ENCODE results near the gene REST. TPM values are rescaled to one million over a fixed set of nuclear protein-coding genes. Genes with fewer than 3 reads are reported as not detected.

The REST gene
- total and polyA plus RNA-seq, 9 of the 15 experiments (the other 6 are each of a cell fraction or from before 2014, with no cell fraction given): 2.9 to 24.0 (median 19.2) TPM

DNA sequence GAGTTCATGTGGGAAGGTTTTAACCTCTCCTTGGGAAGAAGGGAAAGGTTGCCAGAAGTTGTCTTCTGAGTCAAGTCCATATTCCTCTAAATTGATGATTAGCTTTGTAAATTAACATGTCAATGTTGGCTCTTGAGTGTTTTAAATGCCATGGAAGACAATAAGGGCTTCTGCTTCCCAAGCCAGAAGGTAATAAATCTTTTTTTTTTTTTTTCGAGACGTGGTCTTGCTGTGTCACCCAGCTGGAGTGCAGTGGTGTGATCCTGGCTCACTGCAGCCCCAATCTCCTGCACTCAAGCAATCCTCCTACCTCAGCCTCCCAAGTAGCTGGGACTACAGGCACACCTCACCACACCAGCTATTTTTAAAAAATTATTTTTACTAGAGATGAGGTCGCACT is 5.0 kb upstream of the REST start:
- no peaks in the 10 kb centered on the region for H3K79me2 ChIP-seq (ENCODE audit: control insufficient read depth, insufficient read depth, low read length)
- ATAC-seq: no peak
- H2AFZ ChIP-seq (ENCODE audit: low read depth, low read length): no peak overlapping the region
- H3K9ac ChIP-seq (ENCODE audit: insufficient read depth in 1 of 2, low read depth in 2 of 2, low read length in 2 of 2): no peak overlapping the region
- DNase-seq (ENCODE audit: extremely low read depth in 1 of 4, low spot score in 3 of 4): no peak
- intact Hi-C loops (cut with micrococcal nuclease) (no loop called here), in situ Hi-C loops (cut with MboI) (no loop called here)
- FAIRE-seq: no peak
- H3K9me1 ChIP-seq (ENCODE audit: control insufficient read depth, insufficient read depth, low read length): no peaks in the 10 kb centered on the region
- H3K27me3 ChIP-seq (ENCODE audit: control insufficient read depth in 2 of 2, insufficient read depth in 2 of 2, low read length in 2 of 2): peaks cover 2 to 40% of the 10 kb centered on the region in 2 experiments
- ChIA-PET POLR2A (no interaction called here), CTCF (ENCODE audit: low intra/inter-chr PET ratio) (no interaction called here)
- H3K4me1 ChIP-seq (replicated peaks in 1 of 2; ENCODE audit: control insufficient read depth in 2 of 2, insufficient read depth in 2 of 2, low read length in 2 of 2): peaks cover 6% of the 10 kb centered on the region in 2 experiments; a peak in 3 of 5 replicates
- no peaks in the 10 kb centered on the region for H3K9me3 ChIP-seq (replicated peaks; ENCODE audit: control insufficient read depth, insufficient read depth, low read depth, low read length)
- no peaks in the 10 kb centered on the region for H4K20me1 ChIP-seq (replicated peaks; ENCODE audit: control insufficient read depth, insufficient read depth, low read length)
- H3K36me3 ChIP-seq (ENCODE audit: control insufficient read depth, insufficient read depth, low read length): no peaks in the 10 kb centered on the region
- no peak overlapping the region for H3K4me3 ChIP-seq
- WGBS (ENCODE audit: insufficient coverage, low coverage, missing lambda C conversion rate): 5% methylated on average over 3 of the region's 3 CpGs
- H3K27ac ChIP-seq (ENCODE audit: extremely low read depth, low read depth, low read length): no peak overlapping the region
- no peak overlapping the region for H3K4me2 ChIP-seq (ENCODE audit: insufficient read depth, low read length)
- no TSS peak for BruUV-seq (replicated peaks)
- no peak for TF ChIP-seq ZNF140 (CRISPR knock-in tag; IDR thresholded peaks at IDR 0.05)
- TF ChIP-seq, protein P1, sequence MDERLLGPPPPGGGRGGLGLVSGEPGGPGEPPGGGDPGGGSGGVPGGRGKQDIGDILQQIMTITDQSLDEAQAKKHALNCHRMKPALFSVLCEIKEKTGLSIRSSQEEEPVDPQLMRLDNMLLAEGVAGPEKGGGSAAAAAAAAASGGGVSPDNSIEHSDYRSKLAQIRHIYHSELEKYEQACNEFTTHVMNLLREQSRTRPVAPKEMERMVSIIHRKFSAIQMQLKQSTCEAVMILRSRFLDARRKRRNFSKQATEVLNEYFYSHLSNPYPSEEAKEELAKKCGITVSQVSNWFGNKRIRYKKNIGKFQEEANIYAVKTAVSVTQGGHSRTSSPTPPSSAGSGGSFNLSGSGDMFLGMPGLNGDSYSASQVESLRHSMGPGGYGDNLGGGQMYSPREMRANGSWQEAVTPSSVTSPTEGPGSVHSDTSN (CRISPR knock-in tag; IDR thresholded peaks at IDR 0.05; ENCODE audit: low read depth): no peak
- TF ChIP-seq, protein P1 (tag; conservative IDR thresholded peaks at IDR 0.05; ENCODE audit: low read depth): peak; percentile 50; the same call in 1 of the 2 replicates
- TF ChIP-seq SIN3A (IDR thresholded peaks at IDR 0.05; ENCODE audit: borderline replicate concordance in 2 of 2, control insufficient read depth in 1 of 2, low read depth in 2 of 2, low read length in 2 of 2): no peak
- TF ChIP-seq TAL1 (IDR thresholded peaks at IDR 0.05): no peak
- no peak for TF ChIP-seq PTTG1 (tag; IDR thresholded peaks at IDR 0.05; ENCODE audit: low read depth)
- TF ChIP-seq, protein P2, sequence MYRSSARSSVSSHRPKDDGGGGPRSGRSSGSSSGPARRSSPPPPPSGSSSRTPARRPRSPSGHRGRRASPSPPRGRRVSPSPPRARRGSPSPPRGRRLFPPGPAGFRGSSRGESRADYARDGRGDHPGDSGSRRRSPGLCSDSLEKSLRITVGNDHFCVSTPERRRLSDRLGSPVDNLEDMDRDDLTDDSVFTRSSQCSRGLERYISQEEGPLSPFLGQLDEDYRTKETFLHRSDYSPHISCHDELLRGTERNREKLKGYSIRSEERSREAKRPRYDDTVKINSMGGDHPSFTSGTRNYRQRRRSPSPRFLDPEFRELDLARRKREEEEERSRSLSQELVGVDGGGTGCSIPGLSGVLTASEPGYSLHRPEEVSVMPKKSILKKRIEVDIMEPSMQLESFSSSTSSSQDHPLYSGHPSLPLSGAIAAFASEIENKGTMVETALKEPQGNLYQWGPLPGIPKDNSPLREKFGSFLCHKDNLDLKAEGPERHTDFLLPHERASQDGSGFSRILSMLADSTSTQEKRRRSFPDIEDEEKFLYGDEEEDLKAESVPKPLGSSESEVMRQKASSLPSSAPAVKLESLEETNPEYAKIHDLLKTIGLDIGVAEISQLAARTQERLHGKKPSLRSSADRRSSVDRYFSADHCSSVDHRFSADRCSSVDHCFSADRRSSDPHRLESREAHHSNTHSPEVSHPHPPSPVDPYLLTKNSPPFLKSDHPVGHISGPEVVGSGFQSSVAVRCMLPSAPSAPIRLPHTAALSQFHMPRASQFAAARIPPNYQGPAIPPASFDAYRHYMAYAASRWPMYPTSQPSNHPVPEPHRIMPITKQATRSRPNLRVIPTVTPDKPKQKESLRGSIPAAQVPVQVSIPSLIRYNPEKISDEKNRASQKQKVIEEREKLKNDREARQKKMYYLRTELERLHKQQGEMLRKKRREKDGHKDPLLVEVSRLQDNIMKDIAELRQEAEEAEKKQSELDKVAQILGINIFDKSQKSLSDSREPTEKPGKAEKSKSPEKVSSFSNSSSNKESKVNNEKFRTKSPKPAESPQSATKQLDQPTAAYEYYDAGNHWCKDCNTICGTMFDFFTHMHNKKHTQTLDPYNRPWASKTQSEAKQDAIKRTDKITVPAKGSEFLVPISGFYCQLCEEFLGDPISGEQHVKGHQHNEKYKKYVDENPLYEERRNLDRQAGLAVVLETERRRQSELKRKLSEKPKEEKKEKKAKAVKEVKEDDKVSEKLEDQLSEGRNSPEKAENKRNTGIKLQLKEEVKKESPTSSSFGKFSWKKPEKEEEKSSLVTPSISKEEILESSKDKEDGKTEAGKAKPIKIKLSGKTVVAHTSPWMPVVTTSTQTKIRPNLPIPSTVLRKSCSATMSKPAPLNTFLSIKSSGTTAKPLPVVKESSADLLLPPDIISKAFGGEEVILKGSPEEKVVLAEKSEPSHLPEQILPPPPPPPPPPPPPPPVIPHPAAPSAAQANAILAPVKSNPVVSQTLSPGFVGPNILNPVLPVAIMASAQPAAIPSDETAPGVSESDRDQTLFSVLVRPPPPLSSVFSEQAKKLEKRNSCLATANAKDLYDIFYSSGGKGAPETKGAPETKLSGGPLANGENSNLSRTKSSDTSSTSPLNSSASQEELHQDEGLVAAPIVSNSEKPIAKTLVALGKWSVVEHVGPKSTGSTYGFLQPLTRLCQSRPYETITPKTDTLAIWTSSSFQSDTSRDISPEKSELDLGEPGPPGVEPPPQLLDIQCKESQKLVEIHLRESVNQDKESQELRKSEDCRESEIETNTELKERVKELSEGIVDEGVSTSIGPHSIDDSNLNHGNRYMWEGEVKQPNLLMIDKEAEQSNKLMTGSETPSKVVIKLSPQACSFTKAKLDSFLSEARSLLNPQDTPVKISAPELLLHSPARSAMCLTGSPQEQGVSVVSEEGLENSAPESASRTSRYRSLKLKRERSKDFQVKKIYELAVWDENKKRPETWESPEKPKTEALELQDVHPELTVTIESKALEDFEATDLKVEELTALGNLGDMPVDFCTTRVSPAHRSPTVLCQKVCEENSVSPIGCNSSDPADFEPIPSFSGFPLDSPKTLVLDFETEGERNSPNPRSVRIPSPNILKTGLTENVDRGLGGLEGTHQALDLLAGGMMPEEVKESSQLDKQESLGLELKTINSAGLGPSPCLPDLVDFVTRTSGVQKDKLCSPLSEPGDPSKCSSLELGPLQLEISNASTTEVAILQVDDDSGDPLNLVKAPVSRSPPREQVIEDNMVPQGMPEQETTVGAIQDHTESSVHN (IDR thresholded peaks at IDR 0.05; ENCODE audit: borderline replicate concordance in 1 of 2, low read depth in 1 of 2): no peak
- TF ChIP-seq, protein P3, sequence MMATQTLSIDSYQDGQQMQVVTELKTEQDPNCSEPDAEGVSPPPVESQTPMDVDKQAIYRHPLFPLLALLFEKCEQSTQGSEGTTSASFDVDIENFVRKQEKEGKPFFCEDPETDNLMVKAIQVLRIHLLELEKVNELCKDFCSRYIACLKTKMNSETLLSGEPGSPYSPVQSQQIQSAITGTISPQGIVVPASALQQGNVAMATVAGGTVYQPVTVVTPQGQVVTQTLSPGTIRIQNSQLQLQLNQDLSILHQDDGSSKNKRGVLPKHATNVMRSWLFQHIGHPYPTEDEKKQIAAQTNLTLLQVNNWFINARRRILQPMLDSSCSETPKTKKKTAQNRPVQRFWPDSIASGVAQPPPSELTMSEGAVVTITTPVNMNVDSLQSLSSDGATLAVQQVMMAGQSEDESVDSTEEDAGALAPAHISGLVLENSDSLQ (IDR thresholded peaks at IDR 0.05): peak; percentile 31; the same call in 1 of the 2 replicates
- TF ChIP-seq CSDE1 (IDR thresholded peaks at IDR 0.05): no peak
- 0 out of 2 replicates have a peak, but pooled peaks have one; percentile 22 for TF ChIP-seq ZNF384 (IDR thresholded peaks at IDR 0.05; ENCODE audit: low read depth, low read length)

All from K562 (cell line).